Neural cell (in vitro differentiated cells): ENCODE data around the gene DLGAP4. TPM values are rescaled to one million over a fixed set of nuclear protein-coding genes. Genes with fewer than 3 reads are reported as not detected.
"Not testable (repeated sequence)": the region's sequence is repeated elsewhere in the genome, so short reads cannot be mapped to it uniquely, and the experiment has no call there.

Experiments used
- H2AFZ ChIP-seq: fragments of 200-600, 300-800 bp; sonication (generic), shearing (Covaris generic); 2 replicates; pipeline ENCODE4 v1.6.0; 2014; ENCODE audit warnings: low read depth, mild to moderate bottlenecking, antibody characterized with exemption, low read length, moderate library complexity
- H3F3A ChIP-seq: fragments of 200-600 bp; shearing (Covaris generic); 2 replicates; pipeline ENCODE4 v1.6.1; 2016; ENCODE audit warnings: mild to moderate bottlenecking, moderate library complexity, mixed read lengths, antibody characterized with exemption, low read length; ENCODE audit not compliant: insufficient read depth, poor library complexity, severe bottlenecking
- H3K27ac ChIP-seq: fragments of 200-600, 300-800 bp; sonication (generic), shearing (Covaris generic); 2 replicates; pipeline ENCODE4 v1.5.1; 2014; ENCODE audit warnings: mild to moderate bottlenecking, low read length, moderate library complexity
- H3K27me3 ChIP-seq: fragments of 300-800, 200-600 bp; sonication (generic), shearing (Covaris generic); 2 replicates; pipeline ENCODE4 v1.6.0; 2014; ENCODE audit warnings: mild to moderate bottlenecking, low read depth, low read length, moderate library complexity; ENCODE audit not compliant: insufficient read depth
- H3K36me3 ChIP-seq: fragments of 300-800, 200-600 bp; sonication (generic), shearing (Covaris generic); 2 replicates; pipeline ENCODE4 v1.5.1; 2014; ENCODE audit warnings: mild to moderate bottlenecking, antibody characterized with exemption, low read length, moderate library complexity; ENCODE audit not compliant: insufficient read depth
- H3K4me2 ChIP-seq: fragments of 300-800, 200-600 bp; sonication (generic), shearing (Covaris generic); 2 replicates; pipeline ENCODE4 v1.6.0; 2014; ENCODE audit warnings: mild to moderate bottlenecking, low read length
- H3K4me3 ChIP-seq: fragments of 300-800, 200-600 bp; sonication (generic), shearing (Covaris generic); 2 replicates; pipeline ENCODE4 v1.5.1; 2014; ENCODE audit warnings: mild to moderate bottlenecking, low read length, moderate library complexity
- H3K79me2 ChIP-seq: fragments of 200-600 bp; shearing (Covaris generic); replicated peaks from 2 replicates; pipeline ENCODE4 v1.6.0; 2014; ENCODE audit warnings: mild to moderate bottlenecking, low read length, moderate library complexity; ENCODE audit not compliant: insufficient read depth
- H3K9ac ChIP-seq: fragments of 300-800, 200-600 bp; sonication (generic), shearing (Covaris generic); 2 replicates; pipeline ENCODE4 v1.6.1; 2016; ENCODE audit warnings: mild to moderate bottlenecking, low read length, mixed read lengths
- H3K9me2 ChIP-seq: fragments of 200-600 bp; shearing (Covaris generic); 2 replicates; pipeline ENCODE4 v1.6.1; 2016; ENCODE audit warnings: mild to moderate bottlenecking, low read length, mixed read lengths; ENCODE audit not compliant: insufficient read depth
- H3K9me3 ChIP-seq: fragments of 200-600, 300-800 bp; sonication (generic), shearing (Covaris generic); 2 replicates; pipeline ENCODE4 v1.6.1; 2016; ENCODE audit warnings: mild to moderate bottlenecking, mixed run types, low read length, moderate library complexity, mixed read lengths
- H4K20me1 ChIP-seq: fragments of 200-600 bp; shearing (Covaris generic); 2 replicates; pipeline ENCODE4 v1.6.1; 2016; ENCODE audit warnings: mild to moderate bottlenecking, mixed run types; ENCODE audit not compliant: insufficient read depth
- CTCF ChIP-seq: fragments of 450-650 bp; IDR thresholded peaks from 2 replicates; pipeline ENCODE4 v1.5.1; 2014; ENCODE audit warnings: antibody characterized with exemption, mild to moderate bottlenecking, moderate library complexity; ENCODE audit not compliant: poor library complexity, severe bottlenecking
- EP300 ChIP-seq: fragments of 450-650 bp; conservative IDR thresholded peaks from 2 replicates; pipeline ENCODE4 v1.6.1; 2014; ENCODE audit warnings: antibody characterized with exemption, mild to moderate bottlenecking, moderate library complexity; ENCODE audit not compliant: poor library complexity, severe bottlenecking
- EZH2 ChIP-seq: fragments of 200-600, 300-800 bp; shearing (Covaris generic), sonication (generic); IDR thresholded peaks from 2 replicates; pipeline ENCODE4 v1.6.1; 2014; ENCODE audit warnings: antibody characterized with exemption, low read length, borderline replicate concordance, mild to moderate bottlenecking; ENCODE audit not compliant: insufficient read depth, poor library complexity, severe bottlenecking
- POLR2AphosphoS5 ChIP-seq: IDR thresholded peaks from 2 replicates; pipeline ENCODE4 v1.6.1; 2012
- RAD21 ChIP-seq: fragments of 450-650 bp; conservative IDR thresholded peaks from 2 replicates; pipeline ENCODE4 v1.6.1; 2014; ENCODE audit warnings: antibody characterized with exemption, mild to moderate bottlenecking, moderate library complexity
- REST ChIP-seq: IDR thresholded peaks from 2 replicates; pipeline ENCODE4 v1.6.1; 2012; ENCODE audit warnings: borderline replicate concordance
- polyA plus RNA-seq: library from polyadenylated mRNA; depleted of rRNA; stranded (reverse); fragments of >200 nt; gene quantifications from 2 replicates; pipeline ENCODE4 v1.2.3, GENCODE V29; 2014

DLGAP4 gene
- polyA plus RNA-seq, 1 donor from 2014 or later, result 31.2 TPM

GRCh38 chr20:36563374-36563773 is 257.2 kb downstream of the DLGAP4 start:
- Histone ChIP-seq H3K9me3 (no peaks in the 10 kb centered on the region), H3K27ac (no peak overlapping the region), H3F3A (no peaks in the 10 kb centered on the region), H3K9me2 (no peaks in the 10 kb centered on the region), H3K9ac (no peak overlapping the region), H3K36me3 (no peaks in the 10 kb centered on the region), H2AFZ (no peak overlapping the region), H3K4me2 (no peak overlapping the region), H3K4me3 (no peak overlapping the region), H4K20me1 (no peaks in the 10 kb centered on the region), H3K27me3 (no peaks in the 10 kb centered on the region), H3K79me2 (no peaks in the 10 kb centered on the region)
- TF ChIP-seq POLR2AphosphoS5, result no peak
- TF ChIP-seq RAD21, result no peak
- no peak for TF ChIP-seq CTCF
- no peak for TF ChIP-seq REST
- no peak for TF ChIP-seq EP300
- no peak for TF ChIP-seq EZH2

DNA sequence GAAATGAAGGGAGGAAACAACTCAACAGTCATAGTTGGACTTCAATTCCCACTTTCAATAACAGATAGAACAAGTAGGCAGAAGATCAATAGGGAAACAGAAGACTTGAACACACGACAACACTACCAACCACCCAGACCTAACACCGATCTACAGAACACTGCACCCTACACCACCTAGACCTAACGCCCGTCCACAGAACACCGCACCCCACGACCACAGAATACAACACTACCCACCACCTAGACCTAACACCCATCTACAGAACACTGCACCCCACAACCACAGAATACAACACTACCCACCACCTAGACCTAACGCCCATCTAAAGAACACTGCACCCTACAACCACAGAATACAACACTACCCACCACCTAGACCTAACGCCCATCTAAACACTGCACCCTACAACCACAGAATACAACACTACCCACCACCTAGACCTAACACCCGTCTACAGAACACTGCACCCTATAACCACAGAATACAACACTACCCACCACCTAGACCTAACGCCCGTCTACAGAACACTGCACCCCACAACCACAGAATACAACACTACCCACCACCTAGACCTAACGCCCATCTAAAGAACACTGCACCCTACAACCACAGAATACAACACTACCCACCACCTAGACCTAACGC is 258.1 kb downstream of the DLGAP4 start:
- H4K20me1 ChIP-seq, H3K9me2 ChIP-seq, H2AFZ ChIP-seq, H3K4me3 ChIP-seq, H3K27me3 ChIP-seq, H3F3A ChIP-seq, H3K36me3 ChIP-seq, H3K9ac ChIP-seq, H3K79me2 ChIP-seq, H3K9me3 ChIP-seq, H3K4me2 ChIP-seq, H3K27ac ChIP-seq: not testable (repeated sequence)

GRCh38 chr20:36564726-36565121 is 258.6 kb downstream of the DLGAP4 start:
- not testable (repeated sequence) for H3K9ac ChIP-seq, H3K9me3 ChIP-seq, H3K4me3 ChIP-seq, H3K4me2 ChIP-seq, H3K9me2 ChIP-seq, H4K20me1 ChIP-seq, H3K79me2 ChIP-seq, H3K27ac ChIP-seq, H3K36me3 ChIP-seq, H3K27me3 ChIP-seq, H3F3A ChIP-seq, H2AFZ ChIP-seq
